IMR-90 (cell line): ENCODE results near the gene LRFN2.

Experiments used
- CEBPB ChIP-seq: IDR thresholded peaks from 2 replicates; pipeline ENCODE4 v1.6.1; 2012; ENCODE audit warnings: low read depth, low read length, improper control_type of control experiment
- CTCF ChIP-seq: conservative IDR thresholded peaks from 2 replicates; pipeline ENCODE4 v1.5.1; 2012; ENCODE audit warnings: mild to moderate bottlenecking, low read depth, low read length, improper control_type of control experiment
- MXI1 ChIP-seq: IDR thresholded peaks from 2 replicates; pipeline ENCODE4 v1.6.1; 2012; ENCODE audit warnings: low read depth, mild to moderate bottlenecking, low read length, moderate library complexity, borderline replicate concordance
- POLR2A ChIP-seq: IDR thresholded peaks from 2 replicates; pipeline ENCODE4 v1.6.1; 2012; ENCODE audit warnings: mild to moderate bottlenecking, low read depth, low read length

- TF ChIP-seq CTCF (no peak), POLR2A (no peak), MXI1 (no peak), CEBPB (no peak)
Measured at GRCh38 chr6:40469323-40469722, 117.8 kb downstream of the LRFN2 start.
